ENCODE measurements around the gene SCARF2. TPM values are rescaled to one million over a fixed set of nuclear protein-coding genes. Genes with fewer than 3 reads are reported as not detected.

Gene SCARF2
- total and polyA plus RNA-seq, 2 donors from 2014 or later = 5.0 to 12.3 TPM

DNA sequence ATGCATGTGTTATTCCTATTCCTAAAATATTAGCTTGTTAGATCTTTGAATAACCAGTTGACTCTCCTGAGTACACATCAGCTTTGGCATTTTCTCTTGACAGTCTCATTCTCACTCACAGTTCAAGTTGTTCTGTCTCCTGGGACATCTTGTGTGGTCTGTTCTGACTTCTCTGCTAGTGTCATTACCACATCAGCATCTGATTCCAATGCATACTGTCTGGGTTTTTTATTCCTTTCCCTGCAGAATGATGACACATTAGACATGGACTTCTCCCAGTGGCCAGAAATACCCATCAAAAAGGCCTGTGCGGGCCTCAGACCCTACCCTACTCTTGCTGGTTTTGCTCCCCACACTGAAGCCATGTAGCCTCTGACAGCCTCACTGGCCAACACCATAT is 41.0 kb downstream of the SCARF2 start:
- no peak overlapping the region for H3K9ac ChIP-seq (ENCODE audit: low read length in 3 of 3)
- H3K9me3 ChIP-seq (ENCODE audit: control insufficient read depth in 2 of 3, insufficient read depth in 1 of 3, low read length in 3 of 3) = no peaks in the 10 kb centered on the region
- peaks cover 0 to 4% (median 1%) of the 10 kb centered on the region in 3 donors for H3K36me3 ChIP-seq (ENCODE audit: control insufficient read depth in 2 of 3, insufficient read depth in 3 of 3, low read length in 3 of 3)
- no peak for DNase-seq
- H3K27me3 ChIP-seq (ENCODE audit: control insufficient read depth, insufficient read depth, low read length) = no peaks in the 10 kb centered on the region
- H3K4me3 ChIP-seq (ENCODE audit: low read length in 3 of 3) = no peak overlapping the region
- no peak overlapping the region for H3K27ac ChIP-seq (ENCODE audit: low read depth in 2 of 2, low read length in 2 of 2)
- H3K4me1 ChIP-seq (ENCODE audit: control insufficient read depth in 2 of 3, insufficient read depth in 2 of 3, low read depth in 1 of 3, low read length in 3 of 3) = peaks cover 0 to 17% (median 0%) of the 10 kb centered on the region in 3 donors
- intact Hi-C loops (cut with DNase I) = no loop called here
- TF ChIP-seq, protein P1, sequence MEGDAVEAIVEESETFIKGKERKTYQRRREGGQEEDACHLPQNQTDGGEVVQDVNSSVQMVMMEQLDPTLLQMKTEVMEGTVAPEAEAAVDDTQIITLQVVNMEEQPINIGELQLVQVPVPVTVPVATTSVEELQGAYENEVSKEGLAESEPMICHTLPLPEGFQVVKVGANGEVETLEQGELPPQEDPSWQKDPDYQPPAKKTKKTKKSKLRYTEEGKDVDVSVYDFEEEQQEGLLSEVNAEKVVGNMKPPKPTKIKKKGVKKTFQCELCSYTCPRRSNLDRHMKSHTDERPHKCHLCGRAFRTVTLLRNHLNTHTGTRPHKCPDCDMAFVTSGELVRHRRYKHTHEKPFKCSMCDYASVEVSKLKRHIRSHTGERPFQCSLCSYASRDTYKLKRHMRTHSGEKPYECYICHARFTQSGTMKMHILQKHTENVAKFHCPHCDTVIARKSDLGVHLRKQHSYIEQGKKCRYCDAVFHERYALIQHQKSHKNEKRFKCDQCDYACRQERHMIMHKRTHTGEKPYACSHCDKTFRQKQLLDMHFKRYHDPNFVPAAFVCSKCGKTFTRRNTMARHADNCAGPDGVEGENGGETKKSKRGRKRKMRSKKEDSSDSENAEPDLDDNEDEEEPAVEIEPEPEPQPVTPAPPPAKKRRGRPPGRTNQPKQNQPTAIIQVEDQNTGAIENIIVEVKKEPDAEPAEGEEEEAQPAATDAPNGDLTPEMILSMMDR (IDR thresholded peaks at IDR 0.05; ENCODE audit: borderline replicate concordance, extremely low read depth, insufficient read depth) = no peak
- no peak for FAIRE-seq

DNA sequence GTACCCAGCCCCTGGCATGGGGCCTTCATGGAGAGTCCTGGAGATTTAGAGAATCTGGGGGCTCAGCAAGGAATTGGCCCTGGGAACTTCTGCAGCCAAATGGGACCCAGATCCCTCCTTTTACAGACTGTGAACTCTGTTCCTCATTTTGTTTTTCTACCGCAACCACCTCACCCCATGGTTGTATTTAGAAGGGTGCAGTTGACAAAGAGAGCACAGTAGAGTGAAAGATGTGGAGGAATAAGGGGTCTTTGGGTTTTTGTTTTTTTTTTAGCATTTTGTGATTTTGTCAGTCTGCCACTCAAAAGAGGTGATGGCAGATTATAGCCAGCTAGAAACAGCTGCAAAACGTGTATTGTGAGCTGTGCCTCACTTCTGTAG is 41.7 kb downstream of the SCARF2 start:
- Histone ChIP-seq H3K9me3 (ENCODE audit: control insufficient read depth in 2 of 3, insufficient read depth in 1 of 3, low read length in 3 of 3) (no peaks in the 10 kb centered on the region), H3K36me3 (ENCODE audit: control insufficient read depth in 2 of 3, insufficient read depth in 3 of 3, low read length in 3 of 3) (no peaks in the 10 kb centered on the region), H3K9ac (ENCODE audit: low read length in 3 of 3) (no peak overlapping the region), H3K4me1 (ENCODE audit: control insufficient read depth in 2 of 3, insufficient read depth in 2 of 3, low read depth in 1 of 3, low read length in 3 of 3) (peaks cover 0 to 16% (median 0%) of the 10 kb centered on the region in 3 donors), H3K4me3 (ENCODE audit: low read length in 3 of 3) (no peak overlapping the region), H3K27me3 (ENCODE audit: control insufficient read depth, insufficient read depth, low read length) (no peaks in the 10 kb centered on the region), H3K27ac (ENCODE audit: low read depth in 2 of 2, low read length in 2 of 2) (no peak overlapping the region)
- TF ChIP-seq, protein P1 (IDR thresholded peaks at IDR 0.05; ENCODE audit: borderline replicate concordance, extremely low read depth, insufficient read depth) = no peak
- no peak for FAIRE-seq
- DNase-seq = no peak
- intact Hi-C loops (cut with DNase I) = no loop called here

DNA sequence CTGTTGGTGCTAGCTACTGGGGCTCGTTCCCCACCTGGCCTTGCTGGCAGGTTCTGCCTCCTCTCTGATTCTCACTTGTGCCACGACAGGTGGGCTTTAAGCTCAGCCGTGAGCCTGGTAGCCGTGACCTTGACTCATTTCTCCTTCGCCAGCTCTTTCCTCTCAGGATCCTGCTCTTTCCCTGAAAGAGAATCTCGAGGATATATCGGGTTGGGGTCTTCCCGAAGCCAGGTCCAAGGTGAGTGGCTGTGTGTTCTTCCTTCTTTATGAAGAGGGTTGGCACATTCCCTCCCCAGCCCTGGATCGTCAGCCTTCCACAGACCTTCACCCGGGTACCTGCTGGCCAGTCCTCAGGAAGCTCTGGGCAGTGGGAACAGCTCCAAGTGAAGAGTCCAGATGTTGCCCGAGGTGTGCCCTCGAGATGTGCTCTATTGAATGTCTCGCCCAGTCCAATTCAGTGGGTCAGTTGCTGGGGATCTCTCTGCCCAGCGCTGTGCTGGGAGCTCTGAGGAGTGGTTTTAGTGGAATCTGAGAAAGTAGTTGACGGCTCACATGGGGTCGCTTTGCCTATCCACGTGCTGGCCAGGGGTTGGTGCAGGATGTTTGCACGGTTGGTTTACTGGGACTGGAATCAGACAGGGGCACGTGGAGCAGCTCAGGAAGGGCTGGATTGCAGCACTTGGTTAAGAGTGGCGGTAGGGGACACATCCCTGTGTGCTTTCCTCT is 42.3 kb downstream of the SCARF2 start:
- Histone ChIP-seq H3K36me3 (ENCODE audit: control insufficient read depth in 2 of 3, insufficient read depth in 3 of 3, low read length in 3 of 3) (no peaks in the 10 kb centered on the region), H3K4me3 (ENCODE audit: low read length in 3 of 3) (peak overlapping the region in 1 of 3 donors; percentile 15), H3K27ac (ENCODE audit: low read depth in 2 of 2, low read length in 2 of 2) (no peak overlapping the region), H3K27me3 (ENCODE audit: control insufficient read depth, insufficient read depth, low read length) (no peaks in the 10 kb centered on the region), H3K4me1 (ENCODE audit: control insufficient read depth in 2 of 3, insufficient read depth in 2 of 3, low read depth in 1 of 3, low read length in 3 of 3) (peaks cover 0 to 16% (median 0%) of the 10 kb centered on the region in 3 donors), H3K9me3 (ENCODE audit: control insufficient read depth in 2 of 3, insufficient read depth in 1 of 3, low read length in 3 of 3) (no peaks in the 10 kb centered on the region), H3K9ac (ENCODE audit: low read length in 3 of 3) (no peak overlapping the region)
- TF ChIP-seq, protein P1 (IDR thresholded peaks at IDR 0.05; ENCODE audit: borderline replicate concordance, extremely low read depth, insufficient read depth) = no peak
- peak in 3 of 5 donors; percentile 28 to 31 (median 31) for DNase-seq
- intact Hi-C loops (cut with DNase I) = no loop called here
- no peak for FAIRE-seq

Measured in kidney (tissue), 14 donors.